Stimulated activated CD4-positive, alpha-beta T cell treated with anti-CD3 and anti-CD28 coated beads, Interleukin-15, amount 100 ng/mL, for 24 hours (primary cell): ENCODE results near the gene ENKUR.
"Not testable (repeated sequence)": the region's sequence is repeated elsewhere in the genome, so short reads cannot be mapped to it uniquely, and the experiment has no call there.

ENCODE experiments used
- DNase-seq: peaks from one replicate; pipeline ENCODE4 v3.0.0-alpha.2; 2020

Gene ENKUR

DNA sequence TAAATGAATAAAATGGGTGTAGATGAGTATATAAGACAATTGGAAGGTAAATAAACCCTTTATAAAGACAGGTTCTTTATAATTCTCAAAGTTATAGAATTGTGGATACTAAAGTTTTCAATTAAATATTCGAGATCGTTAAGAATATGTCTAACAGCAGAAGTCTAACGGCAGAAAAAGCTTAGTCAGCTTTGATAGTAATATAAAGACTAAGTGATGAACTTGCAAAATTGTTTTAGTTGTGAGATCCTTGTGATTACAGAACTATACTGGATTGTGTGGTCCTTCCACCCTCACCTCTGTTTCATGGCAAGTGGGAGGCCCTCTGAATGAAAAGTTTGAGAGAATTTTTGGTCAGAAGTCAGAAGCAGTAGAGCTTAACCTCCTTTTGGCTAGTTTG is 2.7 kb upstream of the ENKUR start:
- no peak for DNase-seq

DNA sequence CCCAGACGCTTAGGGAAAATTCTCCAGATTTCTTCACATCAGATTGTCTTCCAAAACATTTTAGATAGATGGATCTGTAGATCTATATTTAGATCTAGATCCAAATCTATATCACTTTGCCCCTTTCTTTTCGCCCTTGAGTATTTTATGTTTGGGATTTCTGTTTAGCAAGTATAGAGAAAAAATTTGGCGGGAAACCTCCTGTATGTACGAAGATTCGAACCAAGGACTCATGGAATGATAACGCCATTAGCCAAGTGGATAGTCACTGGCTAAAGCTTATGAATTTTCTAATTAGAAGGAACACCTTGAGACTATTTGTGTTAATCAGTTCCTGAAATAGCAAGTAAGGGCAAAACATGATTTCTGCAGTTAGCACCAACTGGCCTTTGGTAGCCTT is 1.7 kb upstream of the ENKUR start:
- DNase-seq = no peak

DNA sequence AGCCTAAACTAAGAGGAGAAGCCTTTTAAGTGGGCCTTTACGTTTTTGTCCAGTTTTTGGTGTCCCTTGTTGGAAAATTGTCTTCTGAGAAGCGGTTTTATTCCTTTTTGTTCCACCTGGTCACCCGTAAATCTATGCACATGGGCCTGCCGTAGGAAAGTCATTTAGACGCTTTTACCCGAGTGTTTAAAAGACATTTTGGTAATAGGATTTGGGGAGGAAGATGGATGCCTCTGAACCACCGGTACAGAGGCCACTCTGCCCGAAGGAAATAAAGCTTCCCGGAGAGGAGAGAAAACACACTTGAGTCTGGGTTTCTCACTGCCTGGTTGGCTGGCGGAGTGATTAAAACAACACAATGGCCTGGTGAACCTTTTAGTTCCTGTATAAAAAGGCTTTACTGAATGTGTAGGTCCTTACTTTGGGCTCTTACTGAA is 1.2 kb upstream of the ENKUR start:
- peak; percentile 35 for DNase-seq

DNA sequence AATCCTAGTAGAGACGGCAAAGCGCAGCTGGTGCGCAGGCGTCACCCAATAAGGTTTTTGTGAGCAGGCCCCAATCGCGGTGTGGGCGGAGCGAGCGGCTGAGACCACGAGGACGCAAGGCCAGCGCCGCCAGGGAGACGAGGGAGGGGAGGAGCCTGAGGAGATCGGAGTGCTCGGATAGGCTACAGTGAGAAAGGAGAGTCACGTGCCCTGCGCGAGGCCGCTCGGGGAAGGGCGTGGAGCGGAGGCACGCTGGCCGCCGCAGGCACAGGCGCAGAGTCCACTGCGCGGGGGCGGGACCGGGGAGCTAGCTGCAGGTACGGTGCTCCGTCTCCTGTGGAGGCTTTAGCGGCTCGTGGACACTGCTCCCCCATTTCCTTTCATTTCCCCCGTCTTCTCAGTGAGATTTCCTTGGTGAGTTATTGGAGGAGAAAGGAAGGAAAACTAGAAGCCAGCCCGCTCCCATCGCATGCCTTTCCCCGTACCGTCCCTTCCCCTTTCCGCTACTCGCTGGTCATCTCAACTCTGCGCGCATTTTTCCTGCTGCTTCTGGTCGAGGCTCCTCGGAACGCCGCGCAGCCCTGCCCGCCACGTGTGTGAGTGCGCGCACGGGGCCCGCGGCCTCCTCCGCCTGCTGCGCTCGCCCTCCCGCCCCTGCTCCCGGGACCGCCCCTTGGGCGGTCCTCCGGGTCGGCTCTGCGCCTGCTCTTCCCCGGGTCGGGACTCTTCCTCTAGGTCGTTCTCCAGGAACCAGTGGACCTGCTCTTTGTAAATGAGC is 607 bp upstream of the ENKUR start, which contains the start of gene THNSL1:
TSS of gene THNSL1 (plus strand) at position 237 of the 778 bp plus-strand sequence. CDS start 6,612 bp downstream, outside the sequence.
- peak; percentile 99 for DNase-seq

DNA sequence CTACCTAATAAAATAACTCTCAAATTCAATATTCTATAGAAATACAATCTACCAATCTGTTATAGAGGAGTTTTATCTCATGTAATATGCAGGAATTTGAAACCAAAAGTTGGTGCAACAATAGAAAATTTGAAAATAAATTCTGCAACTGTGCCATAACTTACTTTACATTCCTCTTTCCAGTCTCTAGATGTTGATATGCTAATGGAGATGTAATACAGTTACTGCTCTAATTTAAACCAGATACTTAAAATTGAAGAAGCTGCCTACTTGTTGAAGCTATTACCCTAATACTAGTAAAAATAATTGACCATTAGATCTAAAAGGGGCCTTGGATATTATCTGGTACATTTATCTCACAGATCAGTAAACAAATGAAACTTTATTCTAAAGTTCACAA is 1.4 kb downstream of the ENKUR start:
- DNase-seq = no peak

DNA sequence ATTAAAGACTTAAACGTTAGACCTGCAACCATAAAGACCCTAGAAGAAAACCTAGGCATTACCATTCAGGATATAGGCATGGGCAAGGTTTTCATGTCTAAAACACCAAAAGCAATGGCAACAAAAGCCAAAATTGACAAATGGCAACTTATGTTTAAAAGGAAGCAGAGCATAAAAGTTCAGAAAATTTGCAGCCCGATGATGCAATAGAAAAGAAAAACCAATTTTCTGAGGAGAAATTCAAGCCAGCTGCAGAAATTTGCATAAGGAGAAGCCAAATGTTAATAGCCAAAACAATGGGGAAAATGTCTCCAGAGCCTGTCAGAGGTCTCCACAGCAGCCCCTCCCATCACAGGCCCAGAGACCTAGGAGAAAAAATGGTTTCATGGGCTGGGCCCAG is 4.4 kb downstream of the ENKUR start:
- DNase-seq = not testable (repeated sequence)

DNA sequence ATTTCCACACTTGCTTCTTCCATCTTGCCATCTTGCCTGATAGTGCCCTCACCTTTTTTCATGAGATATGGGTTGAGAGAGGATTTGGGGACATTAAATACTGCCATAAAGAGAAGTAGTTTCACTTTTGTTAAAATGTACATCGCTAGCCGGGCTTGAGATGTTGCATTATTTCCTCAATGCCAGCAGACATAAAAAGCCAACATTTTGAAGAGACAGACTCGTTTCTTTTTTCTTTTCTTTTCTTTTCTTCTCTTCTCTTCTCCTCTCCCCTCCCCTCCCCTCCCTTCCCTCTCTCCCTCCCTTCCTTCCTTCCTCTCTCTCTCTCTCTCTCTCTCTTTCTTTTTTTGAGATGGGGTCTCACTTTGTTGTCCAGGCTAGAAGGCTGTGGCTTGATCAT is 17.9 kb downstream of the ENKUR start:
- DNase-seq = no peak

DNA sequence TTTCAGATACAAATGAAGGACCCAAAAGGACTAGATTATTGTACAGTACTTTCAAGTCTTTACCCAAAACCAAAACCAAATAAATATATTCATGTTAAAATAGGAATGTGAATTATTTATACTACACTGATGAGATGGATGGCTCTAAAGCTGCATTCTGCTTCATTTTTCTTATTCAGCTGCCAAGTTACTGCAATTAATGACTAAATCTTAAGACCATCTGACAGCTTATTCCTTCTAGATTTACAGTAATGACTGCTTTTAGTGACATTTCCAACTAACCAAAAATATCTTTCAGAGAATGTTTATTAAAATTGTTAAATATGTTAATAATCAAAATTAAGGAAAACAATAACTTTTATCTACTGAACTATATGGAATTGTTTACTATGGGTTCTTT is 20.9 kb downstream of the ENKUR start:
- DNase-seq = no peak

DNA sequence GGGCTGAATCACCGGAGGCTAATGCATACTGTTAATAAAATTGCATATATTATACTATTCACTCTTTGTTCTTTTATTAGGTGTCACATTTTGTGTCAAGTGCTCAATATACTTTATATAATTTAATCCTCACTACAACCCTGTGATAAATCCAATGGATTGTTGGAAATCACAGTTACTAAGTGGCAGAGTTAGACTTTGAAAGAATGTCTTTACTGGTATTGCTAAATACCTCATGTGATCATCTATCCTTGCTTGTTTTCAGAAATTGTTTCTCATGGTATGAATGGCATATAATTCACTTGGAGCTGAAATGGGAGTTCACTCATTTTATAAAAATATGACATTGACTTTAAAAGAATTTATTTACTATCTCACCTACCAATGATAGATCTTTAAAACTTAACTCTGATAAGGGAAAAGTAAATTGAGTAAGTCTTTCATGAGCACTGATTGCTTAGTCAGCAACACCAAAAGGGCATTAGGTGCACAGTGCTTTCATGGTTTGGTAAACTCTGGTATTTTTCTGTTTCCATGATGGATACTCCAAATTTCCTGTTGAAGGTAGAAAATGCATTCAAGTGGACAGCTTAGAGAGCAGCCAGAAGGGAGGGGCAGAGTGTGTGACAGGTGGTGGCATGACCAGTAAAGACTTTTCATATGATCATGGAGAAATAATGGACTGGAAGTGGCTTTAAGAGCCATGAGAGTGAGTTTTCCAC is 22.6 kb downstream of the ENKUR start:
- DNase-seq = no peak

DNA sequence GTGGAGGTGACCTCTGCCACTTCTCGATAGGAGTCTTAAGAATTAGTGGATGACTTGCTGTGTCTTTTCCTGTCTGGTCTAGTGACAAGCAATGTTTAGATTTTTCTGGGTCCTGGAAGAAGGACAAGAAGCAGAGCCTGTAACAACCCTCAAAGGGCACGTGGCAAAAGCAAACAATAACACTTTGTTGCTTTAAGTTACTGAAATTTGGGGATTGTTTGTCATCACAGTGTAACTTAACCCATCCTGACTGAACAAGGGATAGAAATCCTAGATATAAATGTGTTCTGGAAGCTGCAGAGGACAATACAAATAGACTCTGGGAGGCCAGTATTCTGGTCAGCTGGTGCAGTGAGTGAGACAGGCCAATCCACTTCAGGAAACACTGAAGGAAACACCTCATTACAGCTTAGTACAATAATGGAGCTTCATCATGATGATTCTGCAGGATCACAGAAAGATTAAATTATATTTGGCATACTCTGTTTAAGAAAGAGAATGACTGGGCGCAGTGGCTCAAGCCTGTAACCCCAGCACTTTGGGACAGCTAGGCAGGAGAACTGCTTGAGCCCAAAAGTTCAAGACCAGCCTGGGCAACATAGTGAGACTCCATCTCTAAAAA is 23.3 kb downstream of the ENKUR start:
- no peak for DNase-seq

DNA sequence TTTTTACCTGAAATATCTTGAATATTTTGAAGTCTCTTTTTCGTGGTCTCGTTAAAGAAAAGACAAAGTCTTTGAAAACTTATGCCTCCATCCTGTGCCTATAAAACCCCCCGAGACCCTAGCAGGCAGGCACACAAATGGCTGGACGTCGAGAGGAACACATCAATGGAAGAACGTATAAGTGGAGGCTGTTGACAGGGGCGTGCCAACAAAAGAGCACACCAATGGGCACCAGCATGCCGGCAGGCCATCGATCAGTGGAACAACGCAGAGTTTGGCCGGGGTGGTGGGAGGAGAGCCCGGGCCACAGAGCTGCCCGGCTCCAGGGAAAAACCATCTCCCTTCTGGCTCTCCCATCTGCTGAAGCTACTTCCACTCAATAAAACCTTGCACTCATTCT is 24.7 kb downstream of the ENKUR start:
- DNase-seq = no peak

DNA sequence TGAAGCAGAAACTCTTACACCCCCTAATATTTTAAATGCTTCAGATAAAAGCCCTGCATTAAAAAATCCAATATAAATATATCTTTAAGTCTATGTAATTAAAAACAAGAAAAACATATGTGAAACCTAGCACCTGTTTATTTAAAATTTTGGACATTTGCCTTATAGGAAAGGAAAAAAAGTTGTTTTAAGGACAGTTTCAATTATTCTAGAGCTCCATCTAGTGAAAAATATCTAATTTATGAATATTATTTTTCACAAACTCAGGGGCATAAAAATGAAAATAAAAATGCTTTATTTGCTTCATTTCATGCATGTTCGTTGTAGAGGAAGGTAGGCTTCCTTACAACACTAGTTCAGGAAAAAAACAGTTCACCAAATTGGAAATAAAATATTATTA is 26.1 kb downstream of the ENKUR start:
- DNase-seq = no peak

DNA sequence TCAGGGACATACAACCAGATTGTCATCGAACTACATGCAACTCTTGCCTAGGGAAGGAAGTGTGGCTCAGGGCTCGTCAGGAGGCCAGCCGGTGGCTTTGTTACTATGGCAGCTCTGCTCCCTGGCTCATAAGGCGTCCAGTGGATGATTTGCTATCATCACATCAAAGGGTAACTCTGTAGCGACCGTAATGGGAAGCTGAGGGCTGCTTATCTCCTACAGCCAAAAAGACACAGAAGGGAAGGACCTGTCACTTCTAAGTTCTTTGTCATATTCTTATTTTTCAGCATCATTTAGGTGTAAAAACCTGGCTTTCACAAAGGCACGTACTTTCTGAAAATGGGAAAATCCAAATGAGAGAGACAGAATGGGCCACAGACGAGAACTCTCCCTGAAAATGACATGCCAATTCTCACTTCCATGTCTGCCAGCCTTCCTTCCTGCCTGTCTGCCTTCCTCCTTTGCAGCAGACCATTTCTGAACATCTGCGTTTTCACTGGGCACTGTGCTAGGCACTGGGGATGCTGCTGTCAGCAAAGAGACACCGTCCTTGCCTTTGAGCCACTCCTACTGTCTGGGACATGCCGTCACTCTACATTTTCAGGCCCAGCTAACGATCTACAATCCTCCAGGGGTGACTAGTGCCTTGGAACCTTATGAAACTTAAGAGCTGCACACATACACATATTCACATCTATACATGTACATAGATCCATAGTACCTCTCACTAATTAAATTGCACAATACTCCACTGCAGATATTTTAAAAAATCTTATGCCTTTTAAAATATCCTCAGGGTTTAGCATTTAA is 26.9 kb downstream of the ENKUR start:
- DNase-seq = no peak

DNA sequence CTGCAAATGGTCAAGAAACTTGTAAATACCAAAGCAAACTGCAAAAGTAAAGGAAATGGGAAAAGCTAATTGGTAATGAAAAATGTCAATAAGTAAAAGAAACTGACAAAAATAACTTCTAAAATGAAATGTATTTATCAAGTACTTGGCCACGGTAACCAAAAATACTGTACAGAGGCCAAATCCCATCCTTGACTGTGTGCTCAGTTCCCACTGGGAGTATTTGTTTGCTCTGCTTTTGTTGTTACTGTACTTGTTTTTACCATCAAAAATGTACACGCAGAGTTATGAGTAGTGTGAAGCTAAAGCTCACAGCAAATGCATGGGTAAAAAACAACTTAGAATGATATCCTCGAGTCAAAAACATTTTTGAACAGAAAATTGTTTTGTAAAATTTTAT is 31.1 kb downstream of the ENKUR start:
- no peak for DNase-seq

DNA sequence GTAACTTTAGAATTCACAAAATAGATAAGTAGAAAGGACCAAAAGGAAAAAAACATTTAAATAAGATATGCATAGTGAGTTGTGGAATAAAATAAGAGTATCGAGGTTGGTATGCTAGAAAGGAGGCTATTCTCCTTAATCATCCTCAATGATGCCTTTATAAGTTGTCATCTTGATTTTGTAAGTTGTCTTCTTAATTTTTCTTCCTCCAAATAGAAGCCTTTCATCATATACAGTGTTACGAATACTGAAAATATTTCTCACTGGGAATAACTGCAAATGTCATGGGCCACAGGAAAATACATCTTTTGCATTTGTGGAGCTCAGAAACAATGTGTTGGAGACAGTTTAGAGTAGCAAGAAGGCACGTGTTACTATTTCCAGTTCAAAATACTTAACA is 32.0 kb downstream of the ENKUR start:
- no peak for DNase-seq

DNA sequence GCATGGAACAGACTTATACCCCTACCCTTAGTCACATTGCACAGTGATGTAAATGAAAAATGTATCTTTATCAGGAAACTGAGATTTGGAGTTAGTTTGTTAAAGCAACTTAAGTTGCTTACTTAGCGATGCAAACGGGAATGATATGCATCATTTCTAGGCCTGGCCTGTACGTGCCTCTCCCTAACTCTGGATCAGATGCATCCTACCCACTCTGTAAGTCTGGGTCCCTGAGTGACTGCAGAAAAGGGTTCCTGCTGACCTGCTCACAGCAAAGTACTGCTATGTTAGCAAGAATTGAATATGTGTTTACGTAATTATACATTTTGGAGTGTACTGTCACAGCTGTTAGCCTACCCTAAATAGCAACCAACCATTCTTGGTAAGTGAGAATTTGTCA is 32.8 kb downstream of the ENKUR start:
- DNase-seq = no peak

DNA sequence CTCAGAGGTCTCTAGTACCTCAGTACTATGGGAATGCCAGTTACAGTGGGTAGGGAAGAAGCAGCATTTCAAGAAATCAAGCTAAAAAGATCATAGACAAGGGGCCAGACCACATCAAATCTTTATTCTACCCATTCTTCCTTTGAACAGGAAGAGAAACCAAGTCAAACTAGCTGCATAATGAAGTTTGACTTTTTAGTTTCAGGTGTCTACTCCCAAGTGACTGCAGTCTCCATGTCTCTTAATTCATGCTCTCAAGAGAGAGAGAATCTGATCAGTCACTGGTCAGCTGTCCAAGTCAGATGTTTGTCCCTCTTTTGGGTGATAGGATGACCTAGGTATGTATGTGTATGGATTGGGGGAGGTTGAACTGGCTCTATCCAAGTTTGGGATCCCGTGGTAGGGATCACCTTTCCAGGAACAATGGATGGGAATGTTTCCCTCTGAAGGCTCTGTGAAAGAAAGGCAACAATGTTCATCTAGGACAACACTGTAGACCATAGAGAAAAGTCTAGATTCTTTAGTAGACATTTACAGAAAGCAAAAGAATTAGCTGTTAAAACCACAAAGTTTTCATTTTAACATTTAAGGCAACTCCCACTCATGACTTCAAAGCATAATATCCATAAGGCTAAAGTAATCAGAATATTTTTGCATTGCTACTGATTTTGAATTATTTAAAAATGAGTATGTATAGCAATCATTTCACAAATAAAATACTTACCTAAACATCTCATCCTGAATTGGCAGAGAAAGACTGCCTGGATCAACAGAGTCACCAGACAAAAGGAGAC is 33.4 kb downstream of the ENKUR start:
- DNase-seq = no peak

DNA sequence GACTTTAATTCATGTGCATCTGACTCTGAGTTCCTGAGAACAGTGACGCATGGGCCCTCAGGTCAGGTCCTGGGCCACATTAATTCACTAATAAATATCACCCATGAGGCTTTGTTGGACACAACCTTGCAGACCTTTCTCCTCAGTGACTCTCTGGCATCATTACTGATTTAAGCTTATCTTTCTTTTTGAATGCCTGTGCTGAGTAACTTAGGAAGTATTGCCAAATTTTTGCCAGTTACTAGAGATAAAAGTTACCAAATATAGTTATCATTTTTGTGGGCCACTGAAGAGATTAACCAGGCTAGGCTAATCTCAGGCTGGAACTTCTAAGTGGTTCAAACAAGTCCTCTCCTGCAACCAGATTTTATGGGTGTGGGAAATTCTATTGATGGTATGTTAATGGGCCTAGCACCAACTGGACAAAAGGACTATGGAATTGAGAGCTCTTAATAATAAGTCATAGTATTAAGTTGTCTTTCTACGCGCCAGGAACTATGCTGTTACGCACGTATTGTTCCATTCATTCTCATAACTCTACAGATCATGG is 34.7 kb downstream of the ENKUR start:
- DNase-seq = no peak

DNA sequence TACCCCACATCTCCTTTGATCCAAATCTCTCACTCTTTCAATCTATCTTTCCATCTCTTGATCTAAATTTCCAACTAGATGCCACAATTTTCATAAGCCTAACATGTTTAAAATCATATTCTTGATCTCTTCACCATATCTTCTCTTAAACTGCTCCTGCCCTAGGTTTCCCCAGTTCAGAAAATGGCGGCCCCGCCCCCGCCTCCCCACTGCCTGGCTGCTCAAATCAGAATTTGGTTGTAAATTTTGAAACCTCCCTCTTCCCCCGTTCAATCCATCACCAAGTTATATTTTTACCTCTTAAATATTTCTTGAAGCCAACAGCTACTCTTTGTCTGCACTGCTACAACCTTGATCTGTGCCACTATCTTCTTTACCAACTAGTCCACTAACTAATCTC is 36.3 kb downstream of the ENKUR start:
- DNase-seq = no peak

DNA sequence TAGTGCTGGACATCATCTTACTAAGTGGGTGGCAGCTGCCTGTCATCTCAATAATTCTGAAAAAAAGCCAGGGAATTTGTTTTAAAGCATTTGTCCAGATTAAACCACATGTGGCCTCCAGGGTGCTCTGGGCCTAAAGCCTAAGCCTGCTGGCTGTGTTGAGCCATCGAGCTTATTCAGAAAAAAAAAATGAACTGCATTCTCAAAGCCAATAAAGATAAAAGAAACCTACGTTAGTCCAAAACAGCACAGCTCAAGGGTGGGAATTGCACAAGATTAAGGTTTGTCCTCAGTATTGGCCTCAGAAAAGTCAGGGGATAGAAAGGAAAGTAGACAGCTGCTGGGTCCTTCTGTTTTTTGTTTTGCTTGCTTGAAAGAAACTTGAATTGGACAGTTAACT is 41.0 kb downstream of the ENKUR start:
- DNase-seq = no peak

DNA sequence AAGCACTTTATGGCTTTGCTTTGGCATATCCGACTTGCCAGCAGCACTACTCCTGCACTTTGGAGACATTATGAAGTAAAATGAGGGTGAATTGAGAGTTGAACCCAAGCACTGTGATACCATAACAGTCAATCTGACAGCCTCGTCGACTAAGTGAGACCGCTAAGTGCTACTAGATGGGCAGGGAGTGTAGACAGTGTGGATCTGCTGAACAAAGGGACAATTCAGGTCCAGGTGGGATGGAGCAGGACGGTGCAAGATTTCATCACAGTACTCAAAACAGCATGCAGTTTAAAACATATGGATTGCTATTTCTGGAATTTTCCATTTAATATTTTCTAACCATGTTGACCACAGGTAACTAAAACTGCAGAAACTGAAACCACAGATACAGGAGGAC is 42.8 kb downstream of the ENKUR start:
- no peak for DNase-seq

DNA sequence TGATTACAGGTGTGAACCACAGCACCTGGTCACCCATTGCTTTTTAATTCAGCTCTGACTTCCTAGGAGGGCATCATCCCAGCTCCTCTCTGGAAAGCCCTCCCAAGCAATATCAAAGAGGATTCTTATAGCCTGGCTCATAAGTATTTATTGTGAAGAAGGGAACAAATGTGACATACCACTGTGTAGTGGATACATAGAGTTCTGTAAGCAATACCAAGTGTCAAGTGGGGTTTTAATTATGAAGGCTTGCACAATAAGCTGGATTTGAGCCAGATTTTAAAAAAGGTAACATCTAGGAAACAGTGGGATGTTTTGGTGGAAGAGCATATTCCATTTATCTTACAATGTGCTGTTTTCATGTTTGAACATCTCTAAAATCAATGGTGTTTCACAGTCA is 44.6 kb downstream of the ENKUR start:
- no peak for DNase-seq
